ENCODE data around the gene PDLIM5. TPM values are rescaled to one million over a fixed set of nuclear protein-coding genes. Genes with fewer than 3 reads are reported as not detected.

Gene PDLIM5
- total RNA-seq, 4 donors from 2014 or later = 473 to 833 (median 673) TPM

DNA sequence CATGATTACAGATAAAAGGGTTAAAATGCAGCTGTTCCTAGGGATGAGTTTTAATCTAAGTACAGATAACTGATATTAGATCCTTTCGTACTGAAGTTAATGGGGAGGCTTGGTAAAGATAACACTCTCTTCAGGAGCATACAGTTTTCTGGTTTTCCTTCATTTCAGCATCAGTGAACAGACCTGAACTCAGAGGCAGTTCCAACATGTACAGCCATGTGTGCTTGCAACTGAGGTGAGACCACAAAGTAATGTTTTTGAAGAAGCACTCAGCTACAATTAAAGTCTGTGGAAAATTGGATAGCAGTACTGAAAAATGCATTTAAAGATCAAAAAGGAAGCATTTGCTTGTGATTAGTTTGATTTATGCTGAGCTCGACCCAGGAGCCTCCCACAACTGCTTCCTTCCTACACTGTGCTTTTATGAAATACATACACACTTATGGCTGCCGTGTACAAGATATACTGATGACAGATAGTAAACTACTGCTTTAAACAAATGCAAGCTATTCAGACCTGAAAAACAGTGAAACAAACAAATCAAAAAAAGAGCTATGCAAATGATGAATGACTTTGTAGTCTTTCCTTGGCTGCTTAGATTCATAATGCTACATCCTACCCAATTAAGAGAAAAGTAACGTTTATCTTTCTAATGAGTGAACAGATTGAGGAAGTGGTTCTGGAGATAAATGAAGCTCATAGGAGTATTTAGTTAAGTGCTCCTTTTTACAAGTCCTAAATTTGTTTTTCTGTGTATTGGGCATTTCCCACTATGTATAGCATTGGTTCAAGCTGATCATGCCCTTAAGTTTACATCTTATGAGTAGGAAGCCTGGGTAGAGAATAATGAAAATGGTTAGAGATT lies 68.4 kb downstream of the PDLIM5 start:
- Histone ChIP-seq H3K27ac (peak overlapping the region; percentile 14 to 99 (median 84)), H3K27me3 (no peaks in the 10 kb centered on the region), H3K4me1 (peaks cover 93% of the 10 kb centered on the region in 2 donors), H3K36me3 (no peaks in the 10 kb centered on the region), H3K4me3 (no peak overlapping the region), H3K9me3 (no peaks in the 10 kb centered on the region)
- in situ Hi-C loops (cut with MboI; ENCODE audit: low sequenced_read_pairs in 4 of 4) = no loop called here
- TF ChIP-seq POLR2A (IDR thresholded peaks at IDR 0.05) = no peak
- TF ChIP-seq, protein P1, sequence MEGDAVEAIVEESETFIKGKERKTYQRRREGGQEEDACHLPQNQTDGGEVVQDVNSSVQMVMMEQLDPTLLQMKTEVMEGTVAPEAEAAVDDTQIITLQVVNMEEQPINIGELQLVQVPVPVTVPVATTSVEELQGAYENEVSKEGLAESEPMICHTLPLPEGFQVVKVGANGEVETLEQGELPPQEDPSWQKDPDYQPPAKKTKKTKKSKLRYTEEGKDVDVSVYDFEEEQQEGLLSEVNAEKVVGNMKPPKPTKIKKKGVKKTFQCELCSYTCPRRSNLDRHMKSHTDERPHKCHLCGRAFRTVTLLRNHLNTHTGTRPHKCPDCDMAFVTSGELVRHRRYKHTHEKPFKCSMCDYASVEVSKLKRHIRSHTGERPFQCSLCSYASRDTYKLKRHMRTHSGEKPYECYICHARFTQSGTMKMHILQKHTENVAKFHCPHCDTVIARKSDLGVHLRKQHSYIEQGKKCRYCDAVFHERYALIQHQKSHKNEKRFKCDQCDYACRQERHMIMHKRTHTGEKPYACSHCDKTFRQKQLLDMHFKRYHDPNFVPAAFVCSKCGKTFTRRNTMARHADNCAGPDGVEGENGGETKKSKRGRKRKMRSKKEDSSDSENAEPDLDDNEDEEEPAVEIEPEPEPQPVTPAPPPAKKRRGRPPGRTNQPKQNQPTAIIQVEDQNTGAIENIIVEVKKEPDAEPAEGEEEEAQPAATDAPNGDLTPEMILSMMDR (IDR thresholded peaks at IDR 0.05 in 4 of 5, conservative IDR thresholded peaks at IDR 0.05 in 1 of 5) = no peak
- DNase-seq = no peak
- intact Hi-C loops (cut with DNase I; ENCODE audit: low total_unique reads) = no loop called here
- ATAC-seq = no peak

DNA sequence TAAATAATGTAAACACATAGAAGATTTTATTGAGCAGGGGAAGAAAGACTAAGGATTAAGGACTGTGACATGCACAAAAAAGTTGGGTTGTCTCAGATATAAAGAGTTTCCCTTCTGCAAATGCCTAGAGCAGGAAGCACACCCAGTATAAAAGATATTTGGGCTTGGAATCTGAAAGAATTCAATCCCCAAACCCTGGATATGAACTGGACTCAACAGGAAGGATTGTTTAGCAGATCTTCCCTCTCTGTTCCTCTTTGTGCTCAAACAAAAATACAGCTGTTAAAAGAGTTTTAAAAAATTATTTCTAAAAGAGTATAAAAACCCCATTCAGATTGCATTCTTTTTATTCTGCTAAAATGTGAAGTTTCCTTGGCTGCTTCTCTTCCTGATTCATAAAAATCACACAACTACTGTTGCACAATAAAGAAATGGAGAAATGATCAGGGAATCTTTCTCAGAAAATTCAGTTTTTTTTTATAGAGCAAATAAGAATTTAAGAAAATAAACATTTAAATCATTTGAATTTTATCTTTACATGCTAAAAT lies 71.4 kb downstream of the PDLIM5 start:
- in situ Hi-C loops (cut with MboI; ENCODE audit: low sequenced_read_pairs in 4 of 4) = no loop called here
- Histone ChIP-seq H3K4me3 (no peak overlapping the region), H3K9me3 (no peaks in the 10 kb centered on the region), H3K4me1 (peaks cover 91% of the 10 kb centered on the region in 2 donors), H3K27ac (peak overlapping the region; percentile 68 to 99 (median 84)), H3K27me3 (no peaks in the 10 kb centered on the region), H3K36me3 (no peaks in the 10 kb centered on the region)
- TF ChIP-seq, protein P1 (IDR thresholded peaks at IDR 0.05 in 4 of 5, conservative IDR thresholded peaks at IDR 0.05 in 1 of 5) = no peak
- TF ChIP-seq POLR2A (IDR thresholded peaks at IDR 0.05) = no peak
- intact Hi-C loops (cut with DNase I; ENCODE audit: low total_unique reads) = no loop called here
- DNase-seq (no peak), ATAC-seq (no peak)

DNA sequence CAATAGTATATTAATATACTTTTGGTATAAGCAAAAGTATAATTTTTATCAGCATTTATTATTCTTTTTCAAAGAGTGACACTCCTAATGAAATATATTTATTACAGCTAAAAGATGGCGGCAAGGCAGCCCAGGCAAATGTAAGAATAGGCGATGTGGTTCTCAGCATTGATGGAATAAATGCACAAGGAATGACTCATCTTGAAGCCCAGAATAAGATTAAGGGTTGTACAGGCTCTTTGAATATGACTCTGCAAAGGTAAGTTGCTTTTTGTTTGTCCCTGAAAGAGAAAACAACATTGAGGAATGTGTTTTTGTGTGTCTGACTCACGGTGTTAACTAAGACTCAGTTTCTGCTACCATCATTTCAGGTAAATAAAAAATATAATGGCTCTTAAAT lies 71.9 kb downstream of the PDLIM5 start:
- no peak overlapping the region for H3K4me3 ChIP-seq
- peak overlapping the region; percentile 68 to 99 (median 84) for H3K27ac ChIP-seq
- no peaks in the 10 kb centered on the region for H3K27me3 ChIP-seq
- intact Hi-C loops (cut with DNase I; ENCODE audit: low total_unique reads) (no loop called here), in situ Hi-C loops (cut with MboI; ENCODE audit: low sequenced_read_pairs in 4 of 4) (no loop called here)
- peak in 1 of 2 donors; percentile 32 for ATAC-seq
- no peak for DNase-seq
- no peak for TF ChIP-seq POLR2A (IDR thresholded peaks at IDR 0.05)
- TF ChIP-seq, protein P1 (IDR thresholded peaks at IDR 0.05 in 4 of 5, conservative IDR thresholded peaks at IDR 0.05 in 1 of 5) = no peak
- H3K9me3 ChIP-seq = no peaks in the 10 kb centered on the region
- peaks cover 91% of the 10 kb centered on the region in 2 donors for H3K4me1 ChIP-seq
- H3K36me3 ChIP-seq = no peaks in the 10 kb centered on the region

DNA sequence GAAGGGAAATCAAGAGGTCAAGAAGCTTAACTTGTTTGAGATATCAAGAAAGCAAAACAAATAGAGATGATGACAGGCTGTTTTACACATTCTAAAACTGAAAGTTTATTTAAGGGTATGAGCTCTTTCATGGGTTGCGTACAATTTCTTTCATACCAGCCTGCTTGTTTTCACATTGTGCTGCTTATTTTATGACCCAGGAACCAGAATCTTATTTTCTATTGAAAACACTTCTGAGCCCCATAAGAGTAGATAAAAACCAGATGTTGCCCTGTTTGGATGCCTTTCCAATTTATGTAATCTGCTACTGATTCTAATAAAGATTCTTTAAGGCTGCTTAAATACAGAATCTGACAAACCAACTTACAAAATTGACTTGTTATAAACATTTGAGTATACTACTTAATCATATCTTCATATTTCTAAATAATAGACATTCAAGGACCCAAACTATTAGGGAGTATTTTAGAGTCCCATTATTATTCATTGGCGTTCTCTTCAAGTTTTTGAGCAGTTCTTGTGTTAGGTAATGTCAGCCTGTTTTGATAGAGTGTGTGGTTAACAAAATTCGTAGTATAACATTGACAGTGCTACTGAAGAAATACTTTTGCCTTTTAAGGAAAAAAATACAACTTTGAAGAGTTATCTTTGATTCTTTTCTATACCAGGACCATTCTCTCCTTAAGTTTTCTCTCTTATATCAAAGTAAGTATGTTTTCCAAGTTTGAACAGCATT lies 74.4 kb downstream of the PDLIM5 start:
- Histone ChIP-seq H3K27me3 (no peaks in the 10 kb centered on the region), H3K9me3 (no peaks in the 10 kb centered on the region), H3K4me1 (peaks cover 91 to 93% of the 10 kb centered on the region in 2 donors), H3K36me3 (no peaks in the 10 kb centered on the region), H3K27ac (peak overlapping the region; percentile 68 to 99 (median 84)), H3K4me3 (no peak overlapping the region)
- no peak for DNase-seq
- intact Hi-C loops (cut with DNase I; ENCODE audit: low total_unique reads) = no loop called here
- TF ChIP-seq, protein P1 (IDR thresholded peaks at IDR 0.05 in 4 of 5, conservative IDR thresholded peaks at IDR 0.05 in 1 of 5) = no peak
- TF ChIP-seq POLR2A (IDR thresholded peaks at IDR 0.05) = no peak
- in situ Hi-C loops (cut with MboI; ENCODE audit: low sequenced_read_pairs in 4 of 4) = no loop called here
- ATAC-seq = no peak
